ENCODE results near the gene TMTC4.

DNA sequence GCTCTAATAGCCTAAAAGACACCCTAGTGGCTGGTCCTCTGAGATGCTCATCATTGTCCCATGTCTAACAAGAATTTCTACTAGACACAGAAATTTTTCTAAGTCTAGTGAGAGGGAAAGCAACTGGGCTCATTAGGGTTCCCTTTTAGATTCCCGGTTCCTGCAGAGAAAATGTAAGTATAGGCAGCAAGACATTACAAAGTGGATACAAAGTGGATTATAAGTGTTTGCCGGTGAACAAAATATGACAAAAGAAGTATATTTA, 20.8 kb upstream of the TMTC4 start:
- TF ChIP-seq EP300 (IDR thresholded peaks at IDR 0.05), result no peak
- TF ChIP-seq, protein P1, sequence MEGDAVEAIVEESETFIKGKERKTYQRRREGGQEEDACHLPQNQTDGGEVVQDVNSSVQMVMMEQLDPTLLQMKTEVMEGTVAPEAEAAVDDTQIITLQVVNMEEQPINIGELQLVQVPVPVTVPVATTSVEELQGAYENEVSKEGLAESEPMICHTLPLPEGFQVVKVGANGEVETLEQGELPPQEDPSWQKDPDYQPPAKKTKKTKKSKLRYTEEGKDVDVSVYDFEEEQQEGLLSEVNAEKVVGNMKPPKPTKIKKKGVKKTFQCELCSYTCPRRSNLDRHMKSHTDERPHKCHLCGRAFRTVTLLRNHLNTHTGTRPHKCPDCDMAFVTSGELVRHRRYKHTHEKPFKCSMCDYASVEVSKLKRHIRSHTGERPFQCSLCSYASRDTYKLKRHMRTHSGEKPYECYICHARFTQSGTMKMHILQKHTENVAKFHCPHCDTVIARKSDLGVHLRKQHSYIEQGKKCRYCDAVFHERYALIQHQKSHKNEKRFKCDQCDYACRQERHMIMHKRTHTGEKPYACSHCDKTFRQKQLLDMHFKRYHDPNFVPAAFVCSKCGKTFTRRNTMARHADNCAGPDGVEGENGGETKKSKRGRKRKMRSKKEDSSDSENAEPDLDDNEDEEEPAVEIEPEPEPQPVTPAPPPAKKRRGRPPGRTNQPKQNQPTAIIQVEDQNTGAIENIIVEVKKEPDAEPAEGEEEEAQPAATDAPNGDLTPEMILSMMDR (IDR thresholded peaks at IDR 0.05), result no peak
- TF ChIP-seq POLR2A (IDR thresholded peaks at IDR 0.05), result no peak
- no peak for TF ChIP-seq POLR2AphosphoS5 (IDR thresholded peaks at IDR 0.05)
